Endodermal cell (in vitro differentiated cells): ENCODE measurements around the gene FCRLB. TPM values are rescaled to one million over a fixed set of nuclear protein-coding genes. Genes with fewer than 3 reads are reported as not detected.

ENCODE experiments used
- DNase-seq: peaks from one replicate; pipeline ENCODE4 v3.0.0-alpha.2; 2017
- H3K27ac ChIP-seq: 2 replicates; pipeline ENCODE4 v1.5.1; 2013; ENCODE audit warnings: mild to moderate bottlenecking, low read depth, low read length, moderate library complexity
- H3K27me3 ChIP-seq: 2 replicates; pipeline ENCODE4 v1.6.1; 2013; ENCODE audit warnings: mild to moderate bottlenecking, low read length, moderate library complexity; ENCODE audit not compliant: insufficient read depth, control insufficient read depth, poor library complexity, severe bottlenecking
- H3K36me3 ChIP-seq: 2 replicates; pipeline ENCODE4 v1.7.0; 2013; ENCODE audit warnings: mild to moderate bottlenecking, low read length, moderate library complexity; ENCODE audit not compliant: control insufficient read depth, insufficient read depth
- H3K4me1 ChIP-seq: one replicate; pipeline ENCODE4 v1.7.0; 2013; ENCODE audit warnings: low read length; ENCODE audit not compliant: control insufficient read depth, insufficient read depth
- H3K4me3 ChIP-seq: 2 replicates; pipeline ENCODE4 v1.5.1; 2013; ENCODE audit warnings: mild to moderate bottlenecking, low read length, moderate library complexity
- H3K9ac ChIP-seq: 2 replicates; pipeline ENCODE4 v1.6.1; 2013; ENCODE audit warnings: mild to moderate bottlenecking, low read length, moderate library complexity; ENCODE audit not compliant: poor library complexity, severe bottlenecking; ENCODE audit errors: extremely low read depth
- H3K9me3 ChIP-seq: 2 replicates; pipeline ENCODE4 v1.6.1; 2013; ENCODE audit warnings: mild to moderate bottlenecking, low read length, moderate library complexity; ENCODE audit not compliant: control insufficient read depth
- H3K27ac Mint-ChIP-seq: 2 replicates; pipeline ENCODE4 v1.8.0; 2020; ENCODE audit warnings: mixed read lengths
- H3K27me3 Mint-ChIP-seq: 2 replicates; pipeline ENCODE4 v1.8.0; 2021; ENCODE audit warnings: mild to moderate bottlenecking, mixed read lengths; ENCODE audit not compliant: insufficient read depth
- H3K36me3 Mint-ChIP-seq: 2 replicates; pipeline ENCODE4 v1.8.0; 2020; ENCODE audit warnings: low read depth, mixed read lengths
- H3K4me1 Mint-ChIP-seq: 2 replicates; pipeline ENCODE4 v1.8.0; 2020; ENCODE audit warnings: mixed read lengths
- H3K4me3 Mint-ChIP-seq: 2 replicates; pipeline ENCODE4 v1.8.0; 2020; ENCODE audit warnings: mild to moderate bottlenecking, moderate library complexity, mixed read lengths
- H3K9me3 Mint-ChIP-seq: 2 replicates; pipeline ENCODE4 v1.8.0; 2020; ENCODE audit warnings: mild to moderate bottlenecking, mixed read lengths
- CTCF ChIP-seq: fragments of 200-600 bp; sonication (generic); conservative IDR thresholded peaks from 2 replicates; pipeline ENCODE4 v1.5.0; 2021; ENCODE audit warnings: antibody characterized with exemption, mild to moderate bottlenecking
- WGBS, 2 experiments: methylation state at CpG; one replicate each; pipeline versions ENCODE4 v1.1.5 to v1.1.7; 2013; ENCODE audit warnings: missing lambda C conversion rate in 2 of 2, mixed read lengths in 1 of 2; ENCODE audit not compliant: insufficient coverage in 1 of 2, insufficient read length in 1 of 2; 5-methylcytosine and 5-hydroxymethylcytosine counted together
- total RNA-seq, 2 donors: library from RNA; stranded (reverse); fragmentation: NEBNext Ultra II Directional in 1 of 2; extraction: Animal tissue kit (Norgen Biotek cat#: 25700) in 1 of 2; gene quantifications; 2 replicates in 1 of 2; 3 replicates in 1 of 2; pipeline ENCODE4 v1.2.1, GENCODE V29; 2021

Gene FCRLB
- total RNA-seq, 2 donors from 2014 or later = 0.22 to 0.51 TPM

- H3K4me3 Mint-ChIP-seq = no peak overlapping the region
- 84 to 100% methylated on average over 2 to 4 of the region's 4 CpGs for WGBS, 2 experiments
- DNase-seq = no peak
These were observed 10.8 kb upstream of the FCRLB start for GRCh38 chr1:161710560-161710959.

GRCh38 chr1:161718559-161719324 lies 2.6 kb upstream of the FCRLB start:
- H3K4me3 Mint-ChIP-seq = no peak overlapping the region

More at GRCh38 chr1:161710560-161710959, 10.8 kb upstream of the FCRLB start:
- Mint-ChIP-seq H3K27me3 (peaks cover 15% of the 10 kb centered on the region), H3K9me3 (no peaks in the 10 kb centered on the region), H3K27ac (no peak overlapping the region), H3K36me3 (no peaks in the 10 kb centered on the region), H3K4me1 (no peaks in the 10 kb centered on the region)
- Histone ChIP-seq H3K36me3 (no peaks in the 10 kb centered on the region), H3K9me3 (no peaks in the 10 kb centered on the region), H3K4me3 (no peak overlapping the region), H3K27ac (no peak overlapping the region), H3K4me1 (no peaks in the 10 kb centered on the region), H3K9ac (no peak overlapping the region), H3K27me3 (peaks cover 4% of the 10 kb centered on the region)
- TF ChIP-seq CTCF = no peak

GRCh38 chr1:161719325-161719611 lies 2.1 kb upstream of the FCRLB start:
- WGBS, 2 experiments = 90 to 100% methylated on average over 1 of the region's 1 CpG
- Mint-ChIP-seq H3K4me3 (no peak overlapping the region), H3K36me3 (no peaks in the 10 kb centered on the region), H3K9me3 (no peaks in the 10 kb centered on the region), H3K27me3 (peaks cover 63% of the 10 kb centered on the region), H3K27ac (no peak overlapping the region), H3K4me1 (no peaks in the 10 kb centered on the region)
- peaks cover 65% of the 10 kb centered on the region for H3K27me3 ChIP-seq
- TF ChIP-seq CTCF = no peak
- no peaks in the 10 kb centered on the region for H3K4me1 ChIP-seq
- H3K4me3 ChIP-seq = no peak overlapping the region
- DNase-seq = no peak
- no peaks in the 10 kb centered on the region for H3K36me3 ChIP-seq
- H3K9me3 ChIP-seq = no peaks in the 10 kb centered on the region
- H3K9ac ChIP-seq = no peak overlapping the region
- no peak overlapping the region for H3K27ac ChIP-seq

More at GRCh38 chr1:161718559-161719324, 2.6 kb upstream of the FCRLB start:
- H3K36me3 Mint-ChIP-seq = no peaks in the 10 kb centered on the region
- Histone ChIP-seq H3K27ac (no peak overlapping the region), H3K9ac (no peak overlapping the region), H3K36me3 (no peaks in the 10 kb centered on the region), H3K4me1 (no peaks in the 10 kb centered on the region), H3K4me3 (no peak overlapping the region), H3K9me3 (no peaks in the 10 kb centered on the region), H3K27me3 (peaks cover 63% of the 10 kb centered on the region)
- H3K9me3 Mint-ChIP-seq = no peaks in the 10 kb centered on the region
- no peak overlapping the region for H3K27ac Mint-ChIP-seq
- H3K27me3 Mint-ChIP-seq = peaks cover 58% of the 10 kb centered on the region
- no peak for TF ChIP-seq CTCF
- 93 to 100% methylated on average over 3 to 8 of the region's 8 CpGs for WGBS, 2 experiments
- no peak for DNase-seq
- no peaks in the 10 kb centered on the region for H3K4me1 Mint-ChIP-seq
